H1 (cell line): ENCODE measurements around the gene TMEM144. TPM values are rescaled to one million over a fixed set of nuclear protein-coding genes. Genes with fewer than 3 reads are reported as not detected.

Source experiments
- CTCF ChIA-PET: fragments of 300-600 bp; sonication (Branson Sonifier 250); formaldehyde crosslinking; loops from one replicate; lab custom pipeline; 2021; ENCODE audit not compliant: partially characterized antibody; lab: Charles Lee
- POLR2A ChIA-PET: fragments of 300-600 bp; sonication (Branson Sonifier 250); formaldehyde crosslinking; loops from one replicate; lab custom pipeline; 2021; ENCODE audit warnings: inconsistent platforms; ENCODE audit not compliant: partially characterized antibody; lab: Charles Lee
- DNase-seq, 2 experiments: peaks; one replicate each; pipeline versions ENCODE4 v3.0.0 to v3.0.0-alpha.2; 2010 to 2022; ENCODE audit warnings: low spot score in 2 of 2, low read depth in 1 of 2, mixed read lengths in 1 of 2
- FAIRE-seq: peaks from 2 replicates; lab custom pipeline; 2011; peaks lifted over from hg19 to GRCh38; lab: Jason Lieb, UNC
- H2AFZ ChIP-seq: 2 replicates; pipeline ENCODE4 v1.8.1; 2012; ENCODE audit warnings: low read length, inconsistent platforms
- H2AK5ac ChIP-seq: 2 replicates; pipeline ENCODE4 v1.6.1; 2013; ENCODE audit warnings: low read depth, low read length
- H2BK120ac ChIP-seq: replicated peaks from 2 replicates; pipeline ENCODE3; 2013; ENCODE audit warnings: low read depth, low read length, inconsistent platforms
- H2BK12ac ChIP-seq: 2 replicates; pipeline ENCODE4 v1.6.1; 2013; ENCODE audit warnings: low read depth, low read length
- H2BK15ac ChIP-seq: 2 replicates; pipeline ENCODE4 v1.6.1; 2013; ENCODE audit warnings: low read length
- H2BK20ac ChIP-seq: 2 replicates; pipeline ENCODE4 v1.6.1; 2013; ENCODE audit warnings: low read length
- H2BK5ac ChIP-seq: 2 replicates; pipeline ENCODE4 v1.6.1; 2013; ENCODE audit warnings: low read depth, low read length
- H3K14ac ChIP-seq: 2 replicates; pipeline ENCODE4 v1.6.1; 2013; ENCODE audit warnings: inconsistent platforms; ENCODE audit not compliant: insufficient read length
- H3K18ac ChIP-seq: 2 replicates; pipeline ENCODE4 v1.6.1; 2013; ENCODE audit warnings: low read length; ENCODE audit errors: extremely low read depth
- H3K23ac ChIP-seq: 2 replicates; pipeline ENCODE4 v1.6.1; 2013; ENCODE audit warnings: inconsistent platforms; ENCODE audit not compliant: insufficient read length
- H3K23me2 ChIP-seq: 2 replicates; pipeline ENCODE4 v1.6.1; 2013; ENCODE audit warnings: low read depth, low read length
- H3K27ac ChIP-seq: 2 replicates; pipeline ENCODE4 v1.6.1; 2011; ENCODE audit warnings: low read depth, low read length, inconsistent platforms
- H3K27me3 ChIP-seq, 4 experiments: replicated peaks in 1 of 4; 1 replicate in 1 of 4; 2 replicates in 3 of 4; pipeline versions ENCODE4 v1.6.1 to v1.8.1; 2011 to 2013; ENCODE audit warnings: low read length in 3 of 4, mild to moderate bottlenecking in 3 of 4, inconsistent platforms in 2 of 4, mixed read lengths in 2 of 4, moderate library complexity in 1 of 4; ENCODE audit not compliant: control insufficient read depth in 3 of 4, insufficient read depth in 3 of 4; ENCODE audit errors: extremely low read depth in 1 of 4
- H3K36me3 ChIP-seq, 4 experiments: 2 replicates each; pipeline versions ENCODE4 v1.6.1 to v1.8.1; 2011 to 2013; ENCODE audit warnings: mild to moderate bottlenecking in 4 of 4, low read length in 3 of 4, moderate library complexity in 2 of 4, control low read depth in 1 of 4, inconsistent platforms in 1 of 4; ENCODE audit not compliant: insufficient read depth in 4 of 4, control insufficient read depth in 2 of 4
- H3K4ac ChIP-seq: replicated peaks from 2 replicates; pipeline ENCODE3; 2013; ENCODE audit warnings: low read length, low read depth, mixed read lengths, inconsistent platforms; ENCODE audit not compliant: insufficient read length
- H3K4me1 ChIP-seq, 4 experiments: replicated peaks in 1 of 4; 1 replicate in 1 of 4; 2 replicates in 3 of 4; pipeline versions ENCODE4 v1.6.1 to v1.8.1; 2011 to 2013; ENCODE audit warnings: low read length in 3 of 4, inconsistent platforms in 2 of 4, mixed read lengths in 1 of 4; ENCODE audit not compliant: insufficient read depth in 4 of 4, control insufficient read depth in 3 of 4
- H3K4me2 ChIP-seq, 2 experiments: 2 replicates each; pipeline versions ENCODE4 v1.6.1 to v1.8.1; 2011 to 2013; ENCODE audit warnings: low read depth in 2 of 2, low read length in 2 of 2, control low read depth in 1 of 2, inconsistent platforms in 1 of 2, mild to moderate bottlenecking in 1 of 2; ENCODE audit not compliant: insufficient read depth in 1 of 2
- H3K4me3 ChIP-seq, 4 experiments: fragments of 200-600, 300-600 bp in 1 of 4; sonication (generic), shearing (Covaris generic), sonication (Bioruptor Twin) in 1 of 4; 2 replicates each; pipeline versions ENCODE4 v1.5.1 to v1.8.1; 2011 to 2016; ENCODE audit warnings: low read length in 4 of 4, low read depth in 3 of 4, control low read depth in 2 of 4, inconsistent platforms in 2 of 4, mild to moderate bottlenecking in 2 of 4, mixed read lengths in 1 of 4, moderate library complexity in 1 of 4; ENCODE audit not compliant: insufficient read depth in 2 of 4; ENCODE audit errors: extremely low read depth in 1 of 4
- H3K56ac ChIP-seq: replicated peaks from 2 replicates; pipeline ENCODE3; 2013; ENCODE audit warnings: low read depth, mild to moderate bottlenecking, mixed read lengths, low read length, inconsistent platforms; ENCODE audit not compliant: insufficient read length
- H3K79me1 ChIP-seq: 2 replicates; pipeline ENCODE4 v1.6.1; 2013; ENCODE audit warnings: low read depth, low read length, control low read depth
- H3K79me2 ChIP-seq, 2 experiments: 2 replicates each; pipeline versions ENCODE4 v1.6.1 to v1.8.1; 2012 to 2013; ENCODE audit warnings: low read length in 2 of 2, mild to moderate bottlenecking in 2 of 2, inconsistent platforms in 1 of 2; ENCODE audit not compliant: insufficient read depth in 2 of 2, control insufficient read depth in 1 of 2
- H3K9ac ChIP-seq, 4 experiments: replicated peaks in 1 of 4; 1 replicate in 1 of 4; 2 replicates in 3 of 4; pipeline versions ENCODE4 v1.6.1 to v1.8.1; 2011 to 2013; ENCODE audit warnings: low read depth in 3 of 4, low read length in 3 of 4, control low read depth in 2 of 4, mild to moderate bottlenecking in 2 of 4, moderate library complexity in 2 of 4, inconsistent platforms in 1 of 4; ENCODE audit errors: extremely low read depth in 1 of 4
- H3K9me3 ChIP-seq, 2 experiments: 2 replicates each; pipeline versions ENCODE4 v1.6.1 to v1.8.1; 2012 to 2013; ENCODE audit warnings: mild to moderate bottlenecking in 2 of 2, moderate library complexity in 2 of 2, control low read depth in 1 of 2, inconsistent platforms in 1 of 2, low read depth in 1 of 2, low read length in 1 of 2, mixed read lengths in 1 of 2; ENCODE audit not compliant: insufficient read depth in 2 of 2
- H4K20me1 ChIP-seq, 2 experiments: replicated peaks in 1 of 2; 2 replicates each; pipeline versions ENCODE3 to v1.8.1; 2011 to 2013; ENCODE audit warnings: inconsistent platforms in 2 of 2, low read length in 2 of 2, mild to moderate bottlenecking in 1 of 2; ENCODE audit not compliant: insufficient read depth in 2 of 2, control insufficient read depth in 1 of 2
- H4K5ac ChIP-seq: 2 replicates; pipeline ENCODE4 v1.6.1; 2013; ENCODE audit warnings: low read length, low read depth, mixed read lengths, inconsistent platforms; ENCODE audit not compliant: insufficient read length
- H4K8ac ChIP-seq: 2 replicates; pipeline ENCODE4 v1.8.0; 2013; ENCODE audit warnings: mild to moderate bottlenecking, moderate library complexity, low read length, inconsistent platforms; ENCODE audit not compliant: insufficient read depth; ENCODE audit errors: extremely low read depth
- H4K91ac ChIP-seq: replicated peaks from 2 replicates; pipeline ENCODE3; 2013; ENCODE audit warnings: low read length, mixed read lengths, inconsistent platforms; ENCODE audit not compliant: insufficient read length
- BRCA1 ChIP-seq: IDR thresholded peaks from 2 replicates; pipeline ENCODE4 v1.6.1; 2012; ENCODE audit warnings: low read depth, low read length, improper control_type of control experiment
- CTBP2 ChIP-seq: IDR thresholded peaks from 2 replicates; pipeline ENCODE4 v1.7.0; 2011; ENCODE audit warnings: borderline replicate concordance, mild to moderate bottlenecking, moderate library complexity, mixed read lengths, low read length; ENCODE audit not compliant: insufficient read depth, insufficient read length
- EGR1 ChIP-seq: IDR thresholded peaks from 2 replicates; pipeline ENCODE4 v1.6.1; 2011; ENCODE audit warnings: low read depth, low read length, borderline replicate concordance
- EP300 ChIP-seq, 2 experiments: IDR thresholded peaks; 1 replicate in 1 of 2; 2 replicates in 1 of 2; pipeline ENCODE4 v1.6.1; 2011 to 2012; ENCODE audit warnings: low read depth in 2 of 2, low read length in 2 of 2, mild to moderate bottlenecking in 2 of 2, borderline replicate concordance in 1 of 2, inconsistent platforms in 1 of 2, moderate library complexity in 1 of 2
- HDAC6 ChIP-seq: IDR thresholded peaks from one replicate; pipeline ENCODE4 v1.7.1; 2012; ENCODE audit warnings: low read depth, mild to moderate bottlenecking, inconsistent platforms, low read length, moderate library complexity
- NRF1 ChIP-seq: IDR thresholded peaks from 2 replicates; pipeline ENCODE4 v1.6.1; 2011; ENCODE audit warnings: mild to moderate bottlenecking, low read depth, low read length, improper control_type of control experiment
- POLR2A ChIP-seq, 2 experiments: IDR thresholded peaks; 1 replicate in 1 of 2; 2 replicates in 1 of 2; pipeline ENCODE4 v1.6.1; 2011; ENCODE audit warnings: low read depth in 2 of 2, low read length in 2 of 2, mild to moderate bottlenecking in 2 of 2; ENCODE audit errors: control extremely low read depth in 1 of 2
- SAP30 ChIP-seq: fragments of 300-600 bp; sonication (generic); IDR thresholded peaks from 2 replicates; pipeline ENCODE4 v1.7.1; 2012; ENCODE audit warnings: low read length, moderate library complexity, mild to moderate bottlenecking, inconsistent platforms; ENCODE audit not compliant: insufficient read depth, insufficient replicate concordance
- SIRT6 ChIP-seq: IDR thresholded peaks from one replicate; pipeline ENCODE4 v1.7.1; 2012; ENCODE audit warnings: low read length, inconsistent platforms
- TAF1 ChIP-seq: IDR thresholded peaks from 2 replicates; pipeline ENCODE4 v1.6.1; 2011; ENCODE audit warnings: mild to moderate bottlenecking, low read depth, low read length
- WGBS, 2 experiments: shearing (Covaris generic) in 1 of 2; methylation state at CpG; one replicate each; pipeline versions ENCODE4 v1.1.6 to v1.1.7; 2013 to 2015; ENCODE audit warnings: low lambda C conversion rate in 2 of 2, mixed read lengths in 2 of 2, inconsistent platforms in 1 of 2, low coverage in 1 of 2, missing lambda C conversion rate in 1 of 2; ENCODE audit not compliant: insufficient replicate concordance in 2 of 2, insufficient coverage in 1 of 2, insufficient read length in 1 of 2; ENCODE audit errors: extremely low coverage in 1 of 2, missing lambda C conversion rate in 1 of 2; 5-methylcytosine and 5-hydroxymethylcytosine counted together
- polyA plus RNA-seq, 7 experiments: library from polyadenylated mRNA; depleted of rRNA in 3 of 7; stranded (reverse) in 5 of 7; unstranded in 2 of 7; fragments of >200 nt in 5 of 7; fragments of 200-250 nt in 2 of 7; gene quantifications; 1 replicate in 5 of 7; 2 replicates in 1 of 7; 4 replicates in 1 of 7; pipeline versions ENCODE4 v1.2.1 to v1.2.3, GENCODE V29; 2011 to 2013; ENCODE audit warnings: missing spikeins in 2 of 7, mixed read lengths in 2 of 7
- total RNA-seq: library from RNA; stranded (reverse); fragmentation: NEBNext Ultra II Directional; extraction: Animal tissue kit (Norgen Biotek cat#: 25700); gene quantifications from 2 replicates; pipeline ENCODE4 v1.2.1, GENCODE V29; 2021
- TF ChIP-seq, protein P1 (sequence below), 3 experiments: IDR thresholded peaks; 1 replicate in 2 of 3; 2 replicates in 1 of 3; pipeline versions ENCODE4 v1.5.1 to v1.6.1; 2011; ENCODE audit warnings: low read length in 3 of 3, mild to moderate bottlenecking in 3 of 3, inconsistent platforms in 2 of 3, low read depth in 1 of 3, moderate library complexity in 1 of 3; ENCODE audit not compliant: insufficient read depth in 1 of 3; ENCODE audit errors: control extremely low read depth in 1 of 3

The TMEM144 gene
- total and polyA plus RNA-seq, 2 of the 8 experiments (the other 6 are each of a cell fraction or from before 2014, with no cell fraction given) = 1.9 to 2.6 TPM

DNA sequence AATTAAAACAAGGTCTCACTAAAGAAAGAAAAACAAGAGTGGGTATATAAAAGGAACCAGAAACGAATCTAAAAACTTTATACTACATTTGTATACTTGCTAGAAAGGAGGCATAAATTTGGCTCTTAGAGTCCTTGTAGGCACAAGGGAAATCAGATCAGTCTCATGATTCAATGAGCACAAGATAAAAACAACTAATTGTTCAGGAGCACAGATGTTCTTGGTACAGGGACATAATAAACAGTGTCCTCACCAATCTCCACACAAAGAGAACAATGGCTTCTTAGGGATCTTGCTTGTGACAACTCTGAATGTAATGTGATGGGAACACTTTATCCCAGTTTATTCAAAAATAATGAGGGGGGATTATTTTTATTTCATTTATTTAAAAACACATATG, 28.3 kb downstream of the TMEM144 start:
- no peak overlapping the region for H2BK20ac ChIP-seq
- H3K27ac ChIP-seq = no peak overlapping the region
- no peaks in the 10 kb centered on the region for H4K20me1 ChIP-seq
- no peak overlapping the region for H2BK12ac ChIP-seq
- H2AFZ ChIP-seq = no peak overlapping the region
- peaks cover 0 to 3% (median 0%) of the 10 kb centered on the region in 4 experiments; a peak in 1 of 7 replicates for H3K4me1 ChIP-seq
- H3K23me2 ChIP-seq = no peaks in the 10 kb centered on the region; the same call in 1 of the 2 replicates
- no peak overlapping the region for H2BK120ac ChIP-seq
- CTCF ChIA-PET = no interaction called here
- H4K91ac ChIP-seq = no peak overlapping the region
- H3K27me3 ChIP-seq = no peaks in the 10 kb centered on the region
- no peak overlapping the region for H3K56ac ChIP-seq
- no peak overlapping the region for H3K4me3 ChIP-seq
- H3K79me1 ChIP-seq = no peaks in the 10 kb centered on the region
- no peaks in the 10 kb centered on the region for H3K36me3 ChIP-seq
- no peak overlapping the region for H4K5ac ChIP-seq
- H2BK5ac ChIP-seq = no peak overlapping the region
- no peak overlapping the region for H4K8ac ChIP-seq
- no peak overlapping the region for H2AK5ac ChIP-seq
- H3K4ac ChIP-seq = no peak overlapping the region
- DNase-seq (no peak), FAIRE-seq (no peak)
- H3K9me3 ChIP-seq = no peaks in the 10 kb centered on the region
- H3K14ac ChIP-seq = no peak overlapping the region
- POLR2A ChIA-PET = no interaction called here
- no peak overlapping the region for H3K23ac ChIP-seq
- H3K9ac ChIP-seq = no peak overlapping the region
- H3K18ac ChIP-seq = no peak overlapping the region
- H3K79me2 ChIP-seq = no peaks in the 10 kb centered on the region
- H3K4me2 ChIP-seq = no peak overlapping the region
- WGBS, 2 experiments = 81% methylated on average over 1 of the region's 1 CpG; no CpG with 5 or more reads in 1 of the 2 experiments
- no peak overlapping the region for H2BK15ac ChIP-seq
- TF ChIP-seq EGR1 = no peak
- TF ChIP-seq SIRT6 = no peak
- TF ChIP-seq HDAC6 = no peak
- TF ChIP-seq POLR2A (IDR thresholded peaks at IDR 0.05; ENCODE audit: control extremely low read depth in 1 of 2, low read depth in 2 of 2, low read length in 2 of 2) = no peak
- no peak for TF ChIP-seq BRCA1
- no peak for TF ChIP-seq TAF1
- no peak for TF ChIP-seq CTBP2
- TF ChIP-seq EP300 (IDR thresholded peaks at IDR 0.05; ENCODE audit: borderline replicate concordance in 1 of 2, low read depth in 2 of 2, low read length in 2 of 2) = no peak
- TF ChIP-seq SAP30 = no peak
- no peak for TF ChIP-seq NRF1
- TF ChIP-seq, protein P1, sequence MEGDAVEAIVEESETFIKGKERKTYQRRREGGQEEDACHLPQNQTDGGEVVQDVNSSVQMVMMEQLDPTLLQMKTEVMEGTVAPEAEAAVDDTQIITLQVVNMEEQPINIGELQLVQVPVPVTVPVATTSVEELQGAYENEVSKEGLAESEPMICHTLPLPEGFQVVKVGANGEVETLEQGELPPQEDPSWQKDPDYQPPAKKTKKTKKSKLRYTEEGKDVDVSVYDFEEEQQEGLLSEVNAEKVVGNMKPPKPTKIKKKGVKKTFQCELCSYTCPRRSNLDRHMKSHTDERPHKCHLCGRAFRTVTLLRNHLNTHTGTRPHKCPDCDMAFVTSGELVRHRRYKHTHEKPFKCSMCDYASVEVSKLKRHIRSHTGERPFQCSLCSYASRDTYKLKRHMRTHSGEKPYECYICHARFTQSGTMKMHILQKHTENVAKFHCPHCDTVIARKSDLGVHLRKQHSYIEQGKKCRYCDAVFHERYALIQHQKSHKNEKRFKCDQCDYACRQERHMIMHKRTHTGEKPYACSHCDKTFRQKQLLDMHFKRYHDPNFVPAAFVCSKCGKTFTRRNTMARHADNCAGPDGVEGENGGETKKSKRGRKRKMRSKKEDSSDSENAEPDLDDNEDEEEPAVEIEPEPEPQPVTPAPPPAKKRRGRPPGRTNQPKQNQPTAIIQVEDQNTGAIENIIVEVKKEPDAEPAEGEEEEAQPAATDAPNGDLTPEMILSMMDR (IDR thresholded peaks at IDR 0.05; ENCODE audit: control extremely low read depth in 1 of 3, insufficient read depth in 1 of 3, low read depth in 1 of 3, low read length in 3 of 3) = no peak
